ENCODE results near the gene ZCCHC4. TPM values are rescaled to one million over a fixed set of nuclear protein-coding genes. Genes with fewer than 3 reads are reported as not detected.

Gene ZCCHC4
- total RNA-seq, 1 experiment from 2014 or later, result 12.3 TPM

DNA sequence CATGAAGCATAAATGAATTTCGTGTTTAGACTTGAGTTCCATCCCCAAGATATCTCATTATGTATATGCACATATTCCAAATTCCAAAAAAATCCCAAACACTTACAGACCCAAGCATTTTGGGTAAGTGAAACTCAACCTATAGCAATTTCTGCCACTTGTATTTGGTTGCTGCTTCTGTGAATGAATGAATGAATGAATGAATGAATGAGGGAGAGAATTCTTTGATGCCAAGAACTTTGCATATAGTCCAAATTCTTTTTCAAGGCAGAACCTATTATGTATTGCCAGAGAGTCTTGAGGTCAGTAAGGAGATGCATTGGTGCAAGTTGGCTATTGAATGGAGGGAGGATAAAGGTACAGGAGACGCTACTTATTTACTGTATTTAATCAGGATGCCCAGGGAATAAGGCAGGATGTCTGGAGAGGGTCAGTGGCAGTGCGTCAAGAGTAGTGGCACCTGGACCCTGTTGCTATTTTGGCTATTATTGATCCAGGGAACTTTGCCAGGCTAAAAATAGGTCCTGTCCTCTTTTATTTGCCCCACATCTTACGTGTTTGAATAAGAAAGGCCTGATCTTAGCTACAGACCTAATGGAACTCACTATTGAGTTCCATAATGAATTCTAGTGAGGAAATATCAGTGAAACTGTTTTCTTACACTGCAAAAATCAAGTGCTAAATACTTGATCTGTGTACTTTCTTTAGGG is 98.4 kb downstream of the ZCCHC4 start:
- ATAC-seq (no peak), DNase-seq (ENCODE audit: low read depth, low spot score) (no peak)
- H3K4me1 ChIP-seq (ENCODE audit: control insufficient read depth in 1 of 2, insufficient read depth in 2 of 2, low read length in 2 of 2), result no peaks in the 10 kb centered on the region
- H3K9me2 ChIP-seq (ENCODE audit: insufficient read depth), result no peaks in the 10 kb centered on the region
- no peaks in the 10 kb centered on the region for H3K27me3 ChIP-seq (ENCODE audit: insufficient read depth, low read length)
- no peak overlapping the region for H3K9ac ChIP-seq (ENCODE audit: low read length)
- H3K4me2 ChIP-seq (ENCODE audit: low read length), result no peak overlapping the region
- H3K9me3 ChIP-seq (ENCODE audit: control insufficient read depth in 1 of 2, insufficient read depth in 1 of 2, low read depth in 1 of 2, low read length in 2 of 2), result no peaks in the 10 kb centered on the region
- peaks cover 26 to 28% of the 10 kb centered on the region in 2 experiments for H3K36me3 ChIP-seq (ENCODE audit: control insufficient read depth in 1 of 2, insufficient read depth in 2 of 2, low read length in 2 of 2)
- H2AFZ ChIP-seq (ENCODE audit: low read depth, low read length, poor library complexity, severe bottlenecking), result no peak overlapping the region
- TF ChIP-seq ELF1 (IDR thresholded peaks at IDR 0.05; ENCODE audit: borderline replicate concordance, low read depth), result no peak
- BruUV-seq (replicated peaks), result no TSS peak
- no peaks in the 10 kb centered on the region for H4K20me1 ChIP-seq (ENCODE audit: insufficient read depth)
- intact Hi-C loops (cut with micrococcal nuclease), result no loop called here
- ChIA-PET POLR2A (no interaction called here), CTCF (no interaction called here), RAD21 (ENCODE audit: low non-redundant PET in 1 of 2, low total read pairs in 2 of 2, uncharacterized antibody in 2 of 2, unreplicated experiment in 2 of 2) (no interaction called here)
- H3K4me3 ChIP-seq (replicated peaks in 1 of 2; ENCODE audit: low read depth in 1 of 2, low read length in 2 of 2), result no peak overlapping the region
- H3K27ac ChIP-seq (ENCODE audit: low read depth, low read length), result no peak overlapping the region
- H3K79me2 ChIP-seq (ENCODE audit: insufficient read depth, low read length), result no peaks in the 10 kb centered on the region

DNA sequence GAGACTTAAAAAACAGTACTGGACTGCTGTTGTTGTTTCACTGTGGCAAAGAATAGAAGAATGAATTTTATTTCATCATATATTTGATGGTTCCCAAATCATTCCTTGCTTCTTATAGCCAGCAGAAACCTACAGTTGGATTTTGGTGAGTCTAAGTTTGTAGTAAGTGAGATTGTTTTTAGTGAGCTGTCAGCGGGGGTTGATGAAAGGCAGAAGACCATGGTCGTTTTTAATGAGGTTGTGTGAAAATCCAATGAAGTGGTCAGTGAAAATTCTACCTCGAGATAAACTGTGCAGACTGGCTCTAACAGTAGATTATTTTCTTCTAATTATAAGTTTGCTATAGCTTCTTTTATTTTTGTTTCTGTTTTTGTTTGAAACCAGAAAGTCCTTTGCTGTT is 100.7 kb downstream of the ZCCHC4 start:
- no peaks in the 10 kb centered on the region for H3K27me3 ChIP-seq (ENCODE audit: insufficient read depth, low read length)
- no peak overlapping the region for H3K4me2 ChIP-seq (ENCODE audit: low read length)
- H3K36me3 ChIP-seq (ENCODE audit: control insufficient read depth in 1 of 2, insufficient read depth in 2 of 2, low read length in 2 of 2), result peaks cover 19 to 35% of the 10 kb centered on the region in 2 experiments
- no TSS peak for BruUV-seq (replicated peaks)
- RAD21 ChIA-PET (ENCODE audit: low non-redundant PET in 1 of 2, low total read pairs in 2 of 2, uncharacterized antibody in 2 of 2, unreplicated experiment in 2 of 2), result no interaction called here
- ATAC-seq (no peak), DNase-seq (ENCODE audit: low read depth, low spot score) (no peak)
- H3K27ac ChIP-seq (ENCODE audit: low read depth, low read length), result no peak overlapping the region
- intact Hi-C loops (cut with micrococcal nuclease), result no loop called here
- H3K79me2 ChIP-seq (ENCODE audit: insufficient read depth, low read length), result no peaks in the 10 kb centered on the region
- no peaks in the 10 kb centered on the region for H3K4me1 ChIP-seq (ENCODE audit: control insufficient read depth in 1 of 2, insufficient read depth in 2 of 2, low read length in 2 of 2)
- CTCF ChIA-PET, result no interaction called here
- H3K4me3 ChIP-seq (replicated peaks in 1 of 2; ENCODE audit: low read depth in 1 of 2, low read length in 2 of 2), result no peak overlapping the region
- POLR2A ChIA-PET, result no interaction called here
- H4K20me1 ChIP-seq (ENCODE audit: insufficient read depth), result no peaks in the 10 kb centered on the region
- H3K9me2 ChIP-seq (ENCODE audit: insufficient read depth), result no peaks in the 10 kb centered on the region
- no peak overlapping the region for H3K9ac ChIP-seq (ENCODE audit: low read length)
- no peaks in the 10 kb centered on the region for H3K9me3 ChIP-seq (ENCODE audit: control insufficient read depth in 1 of 2, insufficient read depth in 1 of 2, low read depth in 1 of 2, low read length in 2 of 2)
- no peak overlapping the region for H2AFZ ChIP-seq (ENCODE audit: low read depth, low read length, poor library complexity, severe bottlenecking)
- no peak for TF ChIP-seq SIN3A (IDR thresholded peaks at IDR 0.05; ENCODE audit: low read depth)
- no peak for TF ChIP-seq EZH2 (IDR thresholded peaks at IDR 0.05)
- no peak for TF ChIP-seq YY1 (IDR thresholded peaks at IDR 0.05; ENCODE audit: extremely low read depth, insufficient replicate concordance, low read depth, low read length)
- TF ChIP-seq FOSL1 (IDR thresholded peaks at IDR 0.05; ENCODE audit: low read depth), result no peak
- no peak for TF ChIP-seq ZFX (IDR thresholded peaks at IDR 0.05)
- TF ChIP-seq, protein P1, sequence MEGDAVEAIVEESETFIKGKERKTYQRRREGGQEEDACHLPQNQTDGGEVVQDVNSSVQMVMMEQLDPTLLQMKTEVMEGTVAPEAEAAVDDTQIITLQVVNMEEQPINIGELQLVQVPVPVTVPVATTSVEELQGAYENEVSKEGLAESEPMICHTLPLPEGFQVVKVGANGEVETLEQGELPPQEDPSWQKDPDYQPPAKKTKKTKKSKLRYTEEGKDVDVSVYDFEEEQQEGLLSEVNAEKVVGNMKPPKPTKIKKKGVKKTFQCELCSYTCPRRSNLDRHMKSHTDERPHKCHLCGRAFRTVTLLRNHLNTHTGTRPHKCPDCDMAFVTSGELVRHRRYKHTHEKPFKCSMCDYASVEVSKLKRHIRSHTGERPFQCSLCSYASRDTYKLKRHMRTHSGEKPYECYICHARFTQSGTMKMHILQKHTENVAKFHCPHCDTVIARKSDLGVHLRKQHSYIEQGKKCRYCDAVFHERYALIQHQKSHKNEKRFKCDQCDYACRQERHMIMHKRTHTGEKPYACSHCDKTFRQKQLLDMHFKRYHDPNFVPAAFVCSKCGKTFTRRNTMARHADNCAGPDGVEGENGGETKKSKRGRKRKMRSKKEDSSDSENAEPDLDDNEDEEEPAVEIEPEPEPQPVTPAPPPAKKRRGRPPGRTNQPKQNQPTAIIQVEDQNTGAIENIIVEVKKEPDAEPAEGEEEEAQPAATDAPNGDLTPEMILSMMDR (IDR thresholded peaks at IDR 0.05 in 2 of 3, conservative IDR thresholded peaks at IDR 0.05 in 1 of 3; ENCODE audit: borderline replicate concordance in 1 of 3, insufficient read depth in 1 of 3, low read depth in 2 of 3, low read length in 2 of 3), result no peak
- TF ChIP-seq, protein P2, sequence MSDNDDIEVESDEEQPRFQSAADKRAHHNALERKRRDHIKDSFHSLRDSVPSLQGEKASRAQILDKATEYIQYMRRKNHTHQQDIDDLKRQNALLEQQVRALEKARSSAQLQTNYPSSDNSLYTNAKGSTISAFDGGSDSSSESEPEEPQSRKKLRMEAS (IDR thresholded peaks at IDR 0.05), result no peak
- TF ChIP-seq EGR1 (IDR thresholded peaks at IDR 0.05; ENCODE audit: low read depth), result no peak
- TF ChIP-seq, protein P3, sequence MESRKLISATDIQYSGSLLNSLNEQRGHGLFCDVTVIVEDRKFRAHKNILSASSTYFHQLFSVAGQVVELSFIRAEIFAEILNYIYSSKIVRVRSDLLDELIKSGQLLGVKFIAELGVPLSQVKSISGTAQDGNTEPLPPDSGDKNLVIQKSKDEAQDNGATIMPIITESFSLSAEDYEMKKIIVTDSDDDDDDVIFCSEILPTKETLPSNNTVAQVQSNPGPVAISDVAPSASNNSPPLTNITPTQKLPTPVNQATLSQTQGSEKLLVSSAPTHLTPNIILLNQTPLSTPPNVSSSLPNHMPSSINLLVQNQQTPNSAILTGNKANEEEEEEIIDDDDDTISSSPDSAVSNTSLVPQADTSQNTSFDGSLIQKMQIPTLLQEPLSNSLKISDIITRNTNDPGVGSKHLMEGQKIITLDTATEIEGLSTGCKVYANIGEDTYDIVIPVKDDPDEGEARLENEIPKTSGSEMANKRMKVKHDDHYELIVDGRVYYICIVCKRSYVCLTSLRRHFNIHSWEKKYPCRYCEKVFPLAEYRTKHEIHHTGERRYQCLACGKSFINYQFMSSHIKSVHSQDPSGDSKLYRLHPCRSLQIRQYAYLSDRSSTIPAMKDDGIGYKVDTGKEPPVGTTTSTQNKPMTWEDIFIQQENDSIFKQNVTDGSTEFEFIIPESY (IDR thresholded peaks at IDR 0.05; ENCODE audit: extremely low read depth, insufficient replicate concordance, low read length), result no peak
- no peak for TF ChIP-seq SP1 (IDR thresholded peaks at IDR 0.05; ENCODE audit: low read depth)
- TF ChIP-seq, protein P4, sequence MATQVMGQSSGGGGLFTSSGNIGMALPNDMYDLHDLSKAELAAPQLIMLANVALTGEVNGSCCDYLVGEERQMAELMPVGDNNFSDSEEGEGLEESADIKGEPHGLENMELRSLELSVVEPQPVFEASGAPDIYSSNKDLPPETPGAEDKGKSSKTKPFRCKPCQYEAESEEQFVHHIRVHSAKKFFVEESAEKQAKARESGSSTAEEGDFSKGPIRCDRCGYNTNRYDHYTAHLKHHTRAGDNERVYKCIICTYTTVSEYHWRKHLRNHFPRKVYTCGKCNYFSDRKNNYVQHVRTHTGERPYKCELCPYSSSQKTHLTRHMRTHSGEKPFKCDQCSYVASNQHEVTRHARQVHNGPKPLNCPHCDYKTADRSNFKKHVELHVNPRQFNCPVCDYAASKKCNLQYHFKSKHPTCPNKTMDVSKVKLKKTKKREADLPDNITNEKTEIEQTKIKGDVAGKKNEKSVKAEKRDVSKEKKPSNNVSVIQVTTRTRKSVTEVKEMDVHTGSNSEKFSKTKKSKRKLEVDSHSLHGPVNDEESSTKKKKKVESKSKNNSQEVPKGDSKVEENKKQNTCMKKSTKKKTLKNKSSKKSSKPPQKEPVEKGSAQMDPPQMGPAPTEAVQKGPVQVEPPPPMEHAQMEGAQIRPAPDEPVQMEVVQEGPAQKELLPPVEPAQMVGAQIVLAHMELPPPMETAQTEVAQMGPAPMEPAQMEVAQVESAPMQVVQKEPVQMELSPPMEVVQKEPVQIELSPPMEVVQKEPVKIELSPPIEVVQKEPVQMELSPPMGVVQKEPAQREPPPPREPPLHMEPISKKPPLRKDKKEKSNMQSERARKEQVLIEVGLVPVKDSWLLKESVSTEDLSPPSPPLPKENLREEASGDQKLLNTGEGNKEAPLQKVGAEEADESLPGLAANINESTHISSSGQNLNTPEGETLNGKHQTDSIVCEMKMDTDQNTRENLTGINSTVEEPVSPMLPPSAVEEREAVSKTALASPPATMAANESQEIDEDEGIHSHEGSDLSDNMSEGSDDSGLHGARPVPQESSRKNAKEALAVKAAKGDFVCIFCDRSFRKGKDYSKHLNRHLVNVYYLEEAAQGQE (IDR thresholded peaks at IDR 0.05; ENCODE audit: low read depth), result no peak
